Caki2 (cell line): Measurements from ENCODE around the gene ATP2B2. TPM values are rescaled to one million over a fixed set of nuclear protein-coding genes. Genes with fewer than 3 reads are reported as not detected.

Experiments used
- DNase-seq: peaks from one replicate; pipeline ENCODE4 v3.0.0-alpha.2; 2015; ENCODE audit warnings: low read depth
- in situ Hi-C: cut with HindIII; loops from 2 replicates; pipeline ENCODE4 v1.10.0; 2016; ENCODE audit warnings: low sequenced_read_pairs, low pct_unique_long_range_greater_than_20kb, mixed read lengths
- total RNA-seq: library from RNA; depleted of rRNA; stranded (reverse); fragments of >200 nt; shearing (Covaris generic); gene quantifications from 2 replicates; pipeline ENCODE4 v1.2.3, GENCODE V29; 2014; ENCODE audit warnings: low replicate concordance

ATP2B2 gene
- total RNA-seq, 1 experiment from 2014 or later = not detected

DNA sequence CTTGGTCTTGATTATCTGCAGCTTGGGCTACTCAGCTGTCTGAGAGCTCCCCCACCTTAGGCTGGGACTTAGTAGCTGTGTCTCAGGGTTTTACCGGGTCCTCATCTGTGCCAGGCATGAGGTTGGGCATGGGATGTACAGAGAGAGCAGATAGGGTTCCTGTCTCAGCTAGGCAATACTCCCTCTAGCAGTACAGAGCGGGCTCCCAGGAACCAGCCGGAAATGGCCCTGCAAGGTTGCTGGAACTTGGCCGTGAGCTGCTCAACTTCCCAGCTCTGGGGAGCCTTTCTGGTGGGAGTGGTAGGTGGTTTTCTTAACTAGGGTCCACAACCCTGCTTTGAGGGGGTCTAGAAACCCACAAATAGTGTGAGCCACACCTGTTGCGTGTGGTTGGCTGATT lies 58.3 kb downstream of the ATP2B2 start:
- in situ Hi-C loops = no loop called here
- DNase-seq = no peak

DNA sequence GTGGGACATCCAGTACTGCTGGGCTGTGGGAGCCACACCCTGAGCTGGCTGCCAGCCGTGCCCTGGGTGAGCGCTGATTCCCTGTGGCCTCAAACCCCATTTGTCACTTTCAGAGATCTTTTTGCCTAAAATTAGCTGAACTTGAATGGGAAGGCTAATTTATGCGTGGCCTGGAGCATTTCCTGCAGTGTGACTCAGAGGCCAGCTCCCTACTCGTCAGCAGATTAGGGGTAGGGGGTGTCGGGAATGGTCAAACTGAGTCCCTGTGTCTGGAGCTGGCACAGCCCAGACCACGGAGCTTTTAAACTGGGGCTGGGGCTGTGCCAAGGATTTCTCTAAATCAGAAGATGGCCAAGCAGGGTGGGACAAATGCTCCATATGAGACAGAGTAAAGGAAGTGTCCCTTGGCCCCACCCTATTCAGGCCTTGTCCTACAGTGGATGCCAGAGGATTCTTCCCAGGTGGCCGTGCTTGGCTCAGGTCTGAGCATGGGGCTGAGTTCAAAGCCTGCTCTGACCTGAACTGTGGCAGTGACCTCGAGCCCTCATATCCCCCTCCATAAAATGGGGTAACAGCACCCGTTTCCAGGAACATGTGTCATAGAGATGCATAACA lies 59.7 kb downstream of the ATP2B2 start:
- in situ Hi-C loops = no loop called here

DNA sequence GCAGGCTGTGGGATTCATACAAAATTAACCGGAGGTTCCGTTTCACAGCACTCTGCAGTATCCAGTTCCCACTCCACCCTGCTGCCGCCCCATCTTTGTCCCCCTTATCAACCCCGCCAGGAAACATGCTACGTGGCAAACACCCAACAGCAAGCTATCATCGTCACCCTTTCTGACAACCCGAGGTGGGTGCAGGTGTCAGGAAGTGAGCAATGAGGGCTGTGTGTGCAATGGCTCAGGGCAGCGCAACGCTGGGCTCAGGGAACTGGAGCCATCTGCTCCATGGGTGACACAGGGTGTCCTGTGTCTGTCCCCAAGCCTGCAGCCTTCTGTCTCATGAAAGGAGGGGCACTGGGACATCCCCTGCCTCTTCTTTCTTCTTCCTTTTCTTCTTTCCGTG lies 60.9 kb downstream of the ATP2B2 start:
- in situ Hi-C loops = no loop called here
- no peak for DNase-seq

More for the DNA sequence above, 59.7 kb downstream of the ATP2B2 start:
- no peak for DNase-seq

DNA sequence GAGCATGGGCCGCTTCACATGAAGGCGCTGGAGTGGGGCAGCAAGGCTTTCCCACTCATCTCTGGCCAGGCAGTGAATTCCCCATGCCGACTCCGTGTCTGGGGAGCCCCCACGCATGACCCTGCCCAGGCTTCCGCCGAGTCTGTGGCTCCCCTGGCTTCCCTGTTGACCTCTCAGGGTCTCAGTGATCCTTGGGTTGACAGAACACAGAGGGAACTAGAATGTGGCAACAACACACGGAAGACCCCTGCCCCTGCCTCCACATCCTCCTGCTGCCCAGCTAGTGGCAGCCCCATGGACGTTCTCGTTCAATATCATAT lies 61.3 kb downstream of the ATP2B2 start:
- no peak for DNase-seq
- in situ Hi-C loops = no loop called here

DNA sequence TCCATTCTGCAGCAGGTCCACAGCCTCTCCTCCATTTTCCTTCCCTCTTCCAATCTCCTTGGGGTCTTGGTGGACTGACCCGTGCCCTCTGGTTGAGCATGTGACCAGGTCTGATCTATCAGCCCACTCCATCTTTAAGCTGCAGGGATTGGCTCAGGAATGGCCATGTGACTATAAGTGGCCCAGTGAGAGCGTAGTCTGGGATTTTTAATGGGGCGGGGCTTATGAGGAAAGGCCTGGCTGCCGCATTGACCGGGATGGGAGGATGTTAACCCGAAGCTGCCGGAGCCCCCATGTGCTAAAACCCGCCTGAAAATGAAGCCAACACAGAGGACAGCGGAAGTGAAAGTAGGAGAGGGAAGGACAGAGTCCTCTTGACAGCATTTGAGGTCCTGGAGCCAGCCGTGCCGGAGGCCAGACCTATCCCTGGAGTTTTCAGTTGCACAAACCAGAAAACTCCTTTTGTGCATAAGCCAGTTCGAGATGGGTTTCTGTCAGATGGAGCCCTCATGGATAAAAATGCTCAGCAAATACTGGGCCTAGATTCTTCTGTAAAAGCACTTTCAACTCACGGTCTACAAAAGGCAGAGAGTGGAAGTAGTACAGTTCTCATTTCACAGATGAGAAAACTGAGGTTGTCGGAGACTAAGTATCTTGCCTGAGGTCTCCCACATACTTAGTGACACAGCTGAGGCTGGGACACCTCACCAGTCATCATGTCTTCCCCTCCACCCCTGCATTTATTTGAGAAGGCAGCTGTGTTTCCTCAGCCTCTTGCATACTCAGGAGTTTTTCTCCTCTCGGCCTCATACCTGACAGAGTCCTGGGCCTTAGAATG lies 61.9 kb downstream of the ATP2B2 start:
- DNase-seq = no peak
- in situ Hi-C loops = no loop called here

DNA sequence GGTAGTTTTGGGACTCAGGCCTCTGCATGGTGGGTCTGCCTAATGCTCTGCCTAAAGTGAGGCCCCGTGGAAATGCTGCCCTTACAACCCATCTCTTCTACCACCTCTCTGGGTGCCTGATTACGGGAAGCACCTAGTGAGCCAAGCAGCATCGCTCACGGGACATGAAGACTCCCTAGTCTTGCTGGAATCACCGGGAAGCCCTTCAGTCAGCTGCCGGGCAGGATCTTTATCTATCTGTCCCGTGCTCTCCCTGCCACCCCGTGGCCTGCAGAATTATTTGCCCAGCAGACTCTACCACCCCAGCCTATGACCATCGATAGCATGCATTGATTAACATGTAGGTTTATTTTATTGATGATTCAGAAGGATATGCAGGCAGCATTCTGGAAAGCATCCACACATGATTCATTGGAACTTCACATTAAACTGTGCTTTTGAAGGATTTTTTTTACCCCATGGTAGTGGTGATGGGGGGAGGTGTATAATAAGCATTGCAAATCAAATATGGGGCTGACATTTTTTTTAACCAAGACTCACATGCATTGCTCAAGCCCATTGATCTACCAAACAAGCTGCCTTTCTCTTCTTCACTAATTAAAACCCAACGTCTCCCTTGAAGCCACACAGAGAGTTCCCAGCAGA lies 63.1 kb downstream of the ATP2B2 start:
- no peak for DNase-seq
- in situ Hi-C loops = no loop called here

DNA sequence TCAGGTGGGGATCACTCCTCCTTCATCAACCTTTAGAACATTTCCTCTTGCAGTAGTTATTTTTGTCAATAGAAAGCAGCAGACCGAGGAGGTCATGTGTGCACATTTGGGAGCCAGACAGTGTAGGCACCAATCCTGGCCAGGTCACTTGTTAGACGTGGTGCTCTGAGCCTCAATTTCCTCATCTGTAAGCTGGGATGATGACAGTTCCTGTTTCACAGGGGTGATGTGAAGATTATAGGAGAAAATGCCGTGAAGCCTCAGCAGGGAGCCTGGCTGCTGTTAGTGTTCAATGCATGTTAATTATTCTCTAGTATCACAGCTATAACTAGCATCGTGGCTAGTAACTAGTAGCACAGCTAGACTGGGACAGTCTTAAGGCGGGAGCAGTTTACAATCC lies 64.7 kb downstream of the ATP2B2 start:
- in situ Hi-C loops = no loop called here

DNA sequence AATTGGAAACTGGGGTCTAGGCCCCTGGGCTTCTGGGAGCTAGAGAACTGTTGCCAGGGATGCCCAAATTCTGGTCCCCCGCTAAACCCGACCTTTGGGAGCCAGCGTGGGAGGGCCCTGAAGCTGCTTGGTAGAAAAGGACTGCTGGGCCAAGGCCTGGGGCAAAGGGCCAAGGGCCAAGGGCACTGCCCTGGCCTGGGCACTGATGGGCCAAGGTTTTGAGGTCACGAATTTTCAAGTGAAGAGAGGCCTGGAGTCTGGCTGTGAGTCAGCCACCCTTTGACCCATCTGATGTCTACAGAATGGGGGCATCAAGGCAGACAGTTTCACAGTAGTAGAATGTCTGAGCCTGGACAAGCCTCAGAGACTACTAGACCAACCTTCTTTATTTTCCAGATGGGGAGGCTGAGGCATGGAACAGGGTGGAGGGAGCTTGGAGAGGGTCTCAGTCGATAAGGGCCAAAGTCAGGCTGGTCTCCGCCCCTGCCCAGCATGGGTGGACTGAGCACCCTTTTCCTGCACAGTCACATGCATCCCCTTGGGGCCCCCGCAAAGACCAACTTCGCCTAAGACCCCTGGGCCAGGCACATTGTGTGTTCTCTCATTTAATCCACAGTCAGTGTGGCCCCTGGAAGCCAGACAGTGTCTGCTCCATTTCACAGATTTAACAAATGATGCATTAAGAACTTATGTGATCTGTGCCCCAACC lies 66.3 kb downstream of the ATP2B2 start:
- in situ Hi-C loops = no loop called here

More for the DNA sequence above, 64.7 kb downstream of the ATP2B2 start:
- no peak for DNase-seq

DNA sequence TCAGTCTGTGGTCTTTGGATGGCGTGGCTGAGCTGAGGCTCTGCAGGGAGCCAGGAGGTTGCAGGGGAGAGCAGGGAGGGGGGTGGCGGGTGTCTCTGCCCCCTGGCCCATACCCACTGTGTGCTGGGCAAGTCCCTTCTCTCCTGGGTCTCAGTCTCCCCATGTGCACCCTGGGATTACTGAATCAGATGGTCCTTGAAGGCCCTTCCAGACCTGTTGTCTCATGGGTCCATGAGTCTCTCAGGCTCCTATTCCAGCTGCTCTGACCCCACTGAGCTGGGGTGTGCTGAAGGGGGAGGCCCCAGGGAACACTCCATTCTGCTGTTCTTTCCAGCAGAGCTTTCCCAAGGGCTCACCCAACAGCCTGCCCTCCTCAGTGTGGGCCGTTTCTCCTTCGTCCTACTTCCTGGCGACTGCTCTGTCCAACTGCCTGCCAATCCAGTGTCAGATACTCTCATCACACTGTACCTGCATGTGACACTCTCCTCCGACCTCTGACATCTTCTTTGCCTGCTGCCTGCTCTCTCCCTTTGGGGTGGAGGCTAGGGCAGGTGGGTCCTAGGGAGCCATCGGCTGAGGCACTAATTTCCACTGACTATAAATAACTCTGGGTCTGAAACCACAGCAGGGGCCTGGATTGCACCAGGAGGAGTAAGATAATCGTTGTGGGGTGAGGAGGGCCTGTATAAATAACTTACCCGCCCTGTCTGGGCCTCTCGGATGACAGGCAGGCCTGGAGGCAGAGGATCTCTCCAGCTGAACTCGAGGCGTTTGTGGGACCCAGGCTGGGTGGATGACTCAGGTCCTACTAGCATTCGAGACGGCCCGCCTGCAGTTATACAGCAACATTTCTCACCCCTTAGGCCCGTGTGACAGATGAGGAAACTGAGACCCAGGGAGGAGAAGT lies 67.1 kb downstream of the ATP2B2 start:
- no peak for DNase-seq
- in situ Hi-C loops = no loop called here

More for the DNA sequence above, 66.3 kb downstream of the ATP2B2 start:
- DNase-seq = no peak

DNA sequence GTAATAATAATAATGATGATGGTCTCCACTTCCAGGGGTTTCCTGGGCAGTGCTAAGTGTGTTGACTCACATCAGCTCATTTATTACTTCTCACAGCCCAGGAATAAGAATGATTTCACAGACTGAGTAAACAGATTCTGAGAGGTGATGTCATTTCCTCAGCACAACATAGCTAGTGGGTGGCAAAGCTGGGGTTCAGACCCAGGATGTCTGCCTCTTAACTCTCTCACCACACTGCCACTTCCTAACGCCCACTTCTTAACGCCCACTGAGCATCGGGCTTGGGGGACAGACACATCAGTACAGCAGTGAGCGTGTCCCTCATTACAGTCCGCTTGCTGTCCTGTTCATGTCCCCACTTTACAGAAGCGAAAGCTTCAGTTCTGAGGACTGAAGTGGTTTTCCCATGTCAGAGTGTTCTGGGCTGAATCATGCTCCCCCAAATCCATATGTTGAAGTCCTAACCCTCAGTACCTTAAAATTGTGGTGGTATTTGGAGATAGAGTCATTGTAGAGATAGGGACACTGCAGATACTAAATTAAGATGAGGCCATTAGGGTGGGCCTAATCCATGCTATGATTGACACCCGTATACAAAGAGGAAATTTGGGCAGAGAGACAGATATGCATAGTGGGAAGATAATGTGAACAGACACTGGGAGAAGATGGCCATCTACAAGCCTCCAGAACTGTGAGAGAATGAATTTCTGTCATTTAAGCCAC lies 68.0 kb downstream of the ATP2B2 start:
- in situ Hi-C loops = no loop called here
- no peak for DNase-seq

DNA sequence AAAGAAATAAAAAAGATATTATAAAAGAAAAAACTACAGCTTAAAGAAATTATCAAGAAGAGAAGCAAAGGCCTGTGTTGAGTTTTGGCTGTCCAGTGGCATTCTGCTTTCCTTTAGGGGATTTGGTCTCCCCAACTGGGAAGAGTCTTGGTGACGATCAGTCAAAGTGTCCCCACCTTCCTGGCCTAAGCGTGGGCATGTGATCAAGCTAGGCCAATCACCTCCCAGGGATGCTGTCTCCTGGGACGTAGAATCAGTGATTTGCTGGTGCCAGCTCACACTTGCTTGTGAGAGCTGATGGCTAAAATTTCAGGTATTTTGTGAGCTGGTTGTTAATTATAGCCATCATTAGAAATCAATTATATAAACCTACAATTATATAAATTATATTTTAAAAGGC lies 69.5 kb downstream of the ATP2B2 start:
- in situ Hi-C loops = no loop called here
- DNase-seq = no peak

DNA sequence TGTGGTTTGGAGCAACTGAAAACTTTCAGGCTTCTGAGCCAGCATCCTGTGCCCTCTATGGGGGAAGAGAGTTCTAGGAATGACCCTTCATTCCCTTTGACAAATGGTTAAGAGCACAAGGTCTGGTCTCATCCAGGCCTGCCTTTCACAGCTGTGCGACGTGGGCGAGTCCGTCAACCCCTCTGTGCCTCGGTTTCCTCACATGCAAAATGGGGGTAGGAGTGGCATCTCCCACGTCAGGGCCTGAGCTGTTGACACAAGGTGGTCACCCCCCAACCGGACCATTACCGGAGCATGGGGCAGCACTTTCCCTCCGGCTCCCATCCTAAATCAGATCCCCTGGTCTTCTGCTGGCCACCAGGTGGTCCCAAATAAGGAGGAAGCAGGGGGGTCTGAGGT lies 70.4 kb downstream of the ATP2B2 start:
- DNase-seq = no peak
- in situ Hi-C loops = no loop called here

DNA sequence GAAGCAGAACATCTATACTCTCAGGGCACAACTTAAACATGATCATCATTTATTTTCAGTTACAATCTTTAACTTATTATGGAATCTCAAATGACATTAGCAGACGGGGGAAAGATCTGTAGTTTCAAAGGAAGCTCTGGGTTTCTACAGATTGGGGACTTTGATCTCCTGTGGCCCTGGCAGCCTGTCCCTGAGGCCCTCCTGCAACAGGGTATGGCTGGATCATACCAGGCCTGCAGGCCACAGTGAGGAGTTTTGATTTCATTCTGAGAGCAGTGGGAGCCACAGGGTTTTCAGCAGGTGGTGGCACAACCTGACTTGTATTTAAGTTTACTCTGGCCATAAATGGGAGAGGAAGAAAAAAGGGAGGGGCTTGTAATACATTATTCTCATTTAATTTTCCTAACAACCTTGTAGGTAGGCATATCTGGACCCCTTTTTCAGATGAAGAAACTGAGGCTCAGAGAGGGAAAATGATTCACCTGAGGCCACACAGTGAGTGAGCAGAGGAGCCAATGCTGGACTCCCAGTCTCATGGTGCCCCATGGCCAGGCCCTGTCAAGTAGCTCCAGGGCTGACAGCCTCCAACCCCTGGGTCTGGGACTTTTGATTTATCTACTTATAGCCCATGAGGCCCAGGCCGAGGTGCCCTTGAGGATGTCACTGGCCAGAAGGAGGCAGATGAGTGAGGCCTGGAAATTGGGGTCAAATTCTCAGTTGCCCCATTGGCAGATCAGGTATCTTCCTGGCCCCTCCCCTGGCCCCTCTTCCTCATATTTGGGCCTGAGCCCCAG lies 71.0 kb downstream of the ATP2B2 start:
- no peak for DNase-seq
- in situ Hi-C loops = no loop called here

DNA sequence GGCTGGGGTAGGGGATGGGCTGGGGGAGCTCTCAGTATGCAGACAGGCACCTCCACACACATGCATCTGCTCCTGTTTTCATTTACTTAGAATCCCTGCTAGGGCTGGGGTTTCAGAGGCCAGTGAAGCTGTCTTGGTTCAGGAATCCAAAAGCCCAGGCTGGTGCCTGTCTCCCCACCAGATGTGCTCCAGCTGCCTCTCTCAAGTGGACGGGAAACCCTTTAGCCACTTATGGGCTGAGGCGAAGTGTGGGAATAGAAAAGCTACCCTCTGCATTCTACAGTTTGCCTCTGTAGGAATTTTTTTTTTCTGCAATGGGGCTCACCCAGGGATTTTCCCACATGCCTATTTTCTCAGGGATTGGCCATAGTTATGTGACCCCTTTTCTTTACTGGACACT lies 72.5 kb downstream of the ATP2B2 start:
- in situ Hi-C loops = no loop called here
- no peak for DNase-seq

DNA sequence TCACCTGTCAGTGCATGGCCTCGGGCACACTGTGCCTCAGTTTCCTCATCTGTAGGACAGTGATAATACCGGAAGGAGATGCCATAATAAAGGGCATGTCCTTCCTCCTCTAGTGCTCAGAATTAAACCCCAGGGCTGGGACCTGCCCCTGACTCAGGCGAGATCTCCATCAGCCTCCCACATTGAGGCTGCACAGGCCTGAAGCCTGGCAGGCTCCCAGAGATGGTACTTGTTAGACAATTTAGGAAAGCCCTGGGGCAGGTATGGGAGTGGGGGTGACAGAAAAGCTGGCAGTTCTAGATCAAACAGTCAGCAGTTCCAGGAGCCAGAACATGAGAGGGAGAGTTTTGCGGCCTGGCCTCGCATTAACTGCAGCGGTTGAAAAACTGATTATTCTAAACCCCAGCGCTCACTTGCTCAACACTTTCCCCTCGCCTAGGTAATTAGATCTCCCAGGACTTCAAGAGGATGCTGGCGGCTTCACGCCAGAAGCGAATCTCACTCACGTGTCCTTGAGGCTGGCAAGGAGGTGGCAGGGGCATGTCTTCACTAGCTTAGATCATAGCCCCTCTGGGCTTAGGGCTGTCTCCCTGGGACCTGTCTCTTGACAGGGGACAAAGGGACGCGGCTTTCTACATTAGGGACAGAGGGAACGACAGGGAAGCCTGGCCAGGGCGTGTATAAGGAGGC lies 73.1 kb downstream of the ATP2B2 start:
- in situ Hi-C loops = no loop called here
- DNase-seq = no peak

DNA sequence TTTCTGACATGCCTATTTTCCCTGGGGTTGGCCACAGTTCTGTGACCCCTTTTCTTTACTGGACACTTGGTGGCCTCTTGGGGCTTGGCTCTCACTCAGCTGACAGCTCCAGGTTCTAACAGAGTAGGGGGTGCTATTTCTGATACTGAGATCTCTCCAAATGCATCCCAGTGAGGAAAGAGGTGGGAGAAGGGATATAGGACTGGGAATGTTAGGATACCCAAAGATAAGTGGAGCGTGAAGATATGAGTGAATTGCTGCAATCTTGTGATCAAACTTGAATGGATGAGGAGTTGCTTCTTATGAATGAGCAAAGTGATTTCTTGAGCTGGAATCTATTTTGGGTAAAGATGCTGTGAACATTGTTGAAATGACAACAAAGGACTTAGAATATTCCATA lies 74.6 kb downstream of the ATP2B2 start:
- no peak for DNase-seq
- in situ Hi-C loops = no loop called here
